SK-N-SH (cell line): ENCODE measurements around the gene PCBD2. TPM values are rescaled to one million over a fixed set of nuclear protein-coding genes. Genes with fewer than 3 reads are reported as not detected.

ENCODE experiments used
- CTCF ChIA-PET: fragments of 300-600, 350-600 bp; formaldehyde crosslinking; extraction: SDS; loops from one replicate; lab custom pipeline; 2021; lab: Yijun Ruan, JAX
- POLR2A ChIA-PET: fragments of 350-600 bp; sonication (Branson Sonifier 250); formaldehyde crosslinking; extraction: SDS; loops from one replicate; lab custom pipeline; 2020; ENCODE audit warnings: antibody characterized with exemption, inconsistent platforms; lab: Yijun Ruan, JAX
- DNase-seq: peaks from one replicate; pipeline ENCODE4 v3.0.0; 2012
- H2AFZ ChIP-seq: fragments of 200-600 bp; sonication (generic); 2 replicates; pipeline ENCODE4 v1.8.1; 2016; ENCODE audit warnings: antibody characterized with exemption, mild to moderate bottlenecking, low read depth
- H3F3A ChIP-seq: fragments of 200-600 bp; sonication (generic); replicated peaks from 2 replicates; pipeline ENCODE3; 2016; ENCODE audit warnings: antibody characterized with exemption, mild to moderate bottlenecking; ENCODE audit not compliant: insufficient read depth
- H3K27ac ChIP-seq, 2 experiments: fragments of 200-500 bp in 1 of 2; fragments of 200-600 bp in 1 of 2; sonication (Bioruptor generic) in 1 of 2; sonication (generic), shearing (Covaris generic) in 1 of 2; 2 replicates each; pipeline versions ENCODE4 v1.5.1 to v1.6.1; 2014 to 2016; ENCODE audit warnings: low read depth in 2 of 2, inconsistent platforms in 1 of 2, low read length in 1 of 2, mild to moderate bottlenecking in 1 of 2, mixed read lengths in 1 of 2
- H3K27me3 ChIP-seq: fragments of 200-600 bp; sonication (generic), shearing (Covaris generic); 2 replicates; pipeline ENCODE4 v1.6.1; 2016; ENCODE audit warnings: mixed run types; ENCODE audit not compliant: insufficient read depth
- H3K36me3 ChIP-seq, 2 experiments: fragments of 200-500 bp in 1 of 2; fragments of 200-600 bp in 1 of 2; sonication (Bioruptor generic) in 1 of 2; sonication (generic) in 1 of 2; replicated peaks in 1 of 2; 2 replicates each; pipeline versions ENCODE3 to v1.5.1; 2014 to 2016; ENCODE audit warnings: low read length in 1 of 2, mild to moderate bottlenecking in 1 of 2; ENCODE audit not compliant: insufficient read depth in 2 of 2, control insufficient read depth in 1 of 2
- H3K4me1 ChIP-seq, 2 experiments: fragments of 200-500 bp in 1 of 2; fragments of 200-600 bp in 1 of 2; sonication (Bioruptor generic) in 1 of 2; sonication (generic), shearing (Covaris generic) in 1 of 2; 2 replicates each; pipeline versions ENCODE4 v1.5.1 to v1.6.1; 2014 to 2016; ENCODE audit warnings: low read depth in 1 of 2, low read length in 1 of 2, mixed run types in 1 of 2; ENCODE audit not compliant: insufficient read depth in 2 of 2, control insufficient read depth in 1 of 2
- H3K4me2 ChIP-seq: fragments of 200-600 bp; sonication (generic), shearing (Covaris generic); 2 replicates; pipeline ENCODE4 v1.6.1; 2017; ENCODE audit warnings: mixed run types
- H3K4me3 ChIP-seq, 2 experiments: fragments of 200-500 bp in 1 of 2; fragments of 200-600 bp in 1 of 2; sonication (Bioruptor generic) in 1 of 2; sonication (generic), shearing (Covaris generic) in 1 of 2; 2 replicates each; pipeline versions ENCODE4 v1.5.1 to v1.8.1; 2014 to 2016; ENCODE audit warnings: low read depth in 2 of 2, inconsistent platforms in 1 of 2, low read length in 1 of 2, mild to moderate bottlenecking in 1 of 2, mixed read lengths in 1 of 2, moderate library complexity in 1 of 2
- H3K79me2 ChIP-seq: fragments of 200-600 bp; sonication (generic); 2 replicates; pipeline ENCODE4 v1.8.1; 2017; ENCODE audit warnings: mild to moderate bottlenecking; ENCODE audit not compliant: insufficient read depth
- H3K9ac ChIP-seq: fragments of 200-600 bp; sonication (generic); 2 replicates; pipeline ENCODE4 v1.6.1; 2017; ENCODE audit warnings: mixed run types
- H3K9me2 ChIP-seq: fragments of 200-600 bp; sonication (generic); 2 replicates; pipeline ENCODE4 v1.6.1; 2017; ENCODE audit warnings: mixed run types
- H3K9me3 ChIP-seq: fragments of 200-600 bp; sonication (generic); 2 replicates; pipeline ENCODE4 v1.6.1; 2017; ENCODE audit warnings: mixed run types, mild to moderate bottlenecking, moderate library complexity
- H4K20me1 ChIP-seq: fragments of 200-600 bp; sonication (generic); 2 replicates; pipeline ENCODE4 v1.6.1; 2017; ENCODE audit warnings: mild to moderate bottlenecking, mixed run types; ENCODE audit not compliant: insufficient read depth
- EZH2phosphoT487 ChIP-seq: fragments of 200-600 bp; sonication (generic); IDR thresholded peaks from 2 replicates; pipeline ENCODE4 v1.6.1; 2017; ENCODE audit warnings: low read depth, mixed run types, mild to moderate bottlenecking, antibody characterized with exemption, moderate library complexity, borderline replicate concordance
- FOSL2 ChIP-seq: IDR thresholded peaks from 2 replicates; pipeline ENCODE4 v1.4.0; 2012; ENCODE audit warnings: low read depth, mild to moderate bottlenecking, moderate library complexity, borderline replicate concordance
- NRF1 ChIP-seq: IDR thresholded peaks from 2 replicates; pipeline ENCODE4 v1.6.1; 2012; ENCODE audit warnings: low read depth, mild to moderate bottlenecking, low read length
- POLR2AphosphoS5 ChIP-seq: IDR thresholded peaks from 2 replicates; pipeline ENCODE4 v1.6.1; 2012; ENCODE audit warnings: low read depth, low read length
- RXRA ChIP-seq: IDR thresholded peaks from 2 replicates; pipeline ENCODE4 v1.4.0; 2012; ENCODE audit warnings: low read depth, mild to moderate bottlenecking, borderline replicate concordance
- SIN3A ChIP-seq: IDR thresholded peaks from 2 replicates; pipeline ENCODE4 v1.6.1; 2012; ENCODE audit warnings: low read depth, mild to moderate bottlenecking, low read length, moderate library complexity, borderline replicate concordance
- USF2 ChIP-seq: fragments of 150-350 bp; IDR thresholded peaks from 2 replicates; pipeline ENCODE4 v1.6.1; 2017; ENCODE audit warnings: antibody characterized with exemption, low read length, low read depth, borderline replicate concordance
- WGBS: methylation state at CpG from one replicate; pipeline ENCODE4 v1.1.6; 2017; ENCODE audit warnings: low lambda C conversion rate; 5-methylcytosine and 5-hydroxymethylcytosine counted together
- polyA plus RNA-seq, 3 experiments: library from polyadenylated mRNA; depleted of rRNA; stranded (reverse); fragments of >200 nt; gene quantifications; 2 replicates each; pipeline ENCODE4 v1.2.3, GENCODE V29; 2012

PCBD2 gene
- polyA plus RNA-seq, 1 of the 3 experiments (the other 2 are of a cell fraction): 5.1 TPM

GRCh38 chr5:134887593-134888159, 17.3 kb upstream of the PCBD2 start:
- no peak overlapping the region for H2AFZ ChIP-seq
- no peak overlapping the region for H3K4me3 ChIP-seq
- no peaks in the 10 kb centered on the region for H4K20me1 ChIP-seq
- H3F3A ChIP-seq: no peaks in the 10 kb centered on the region
- no peak overlapping the region for H3K4me2 ChIP-seq
- H3K36me3 ChIP-seq: peaks cover 8 to 14% of the 10 kb centered on the region in 2 experiments
- 95% methylated on average over 10 of the region's 14 CpGs for WGBS
- CTCF ChIA-PET: no interaction called here
- no peak overlapping the region for H3K27ac ChIP-seq
- no peaks in the 10 kb centered on the region for H3K4me1 ChIP-seq
- no peak for DNase-seq
- TF ChIP-seq RXRA (no peak), NRF1 (no peak)
- no peak overlapping the region for H3K9ac ChIP-seq
- H3K79me2 ChIP-seq: peaks cover 59% of the 10 kb centered on the region
- no peaks in the 10 kb centered on the region for H3K27me3 ChIP-seq
- H3K9me3 ChIP-seq: no peaks in the 10 kb centered on the region
- no peaks in the 10 kb centered on the region for H3K9me2 ChIP-seq
- POLR2A ChIA-PET: interaction anchor here (2.4 kb wide), 1 partner anchor 13 kb away, joined by 7 read pairs; the partner anchor contains the start of gene TXNDC15

DNA sequence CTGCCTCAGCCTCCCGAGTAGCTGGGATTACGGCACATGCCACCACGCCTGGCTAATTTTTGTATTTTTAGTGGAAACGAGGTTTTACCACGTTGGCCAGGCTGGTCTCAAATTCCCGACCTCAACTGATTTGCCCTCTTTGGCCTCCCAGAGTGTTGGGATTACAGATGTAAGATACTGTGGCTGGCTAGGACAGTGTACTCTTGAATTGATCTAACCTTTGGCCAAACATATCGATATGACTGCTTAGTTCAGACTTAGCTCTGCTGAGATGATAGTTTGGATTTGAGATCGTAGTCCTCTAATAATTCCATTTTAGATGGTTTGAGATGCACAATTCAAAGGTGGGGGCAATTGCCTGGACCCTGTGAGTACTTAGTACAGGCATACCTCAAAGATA, 15.6 kb upstream of the PCBD2 start:
- TF ChIP-seq FOSL2 (no peak), POLR2AphosphoS5 (no peak), USF2 (no peak), EZH2phosphoT487 (no peak)
- ChIA-PET CTCF (interaction anchor here (1.2 kb wide), 1 partner anchor 15 kb away, joined by 3 read pairs; the partner anchor contains the start of gene PCBD2), POLR2A (no interaction called here)
- H3K9me3 ChIP-seq: no peaks in the 10 kb centered on the region
- no peaks in the 10 kb centered on the region for H3K27me3 ChIP-seq
- no peaks in the 10 kb centered on the region for H4K20me1 ChIP-seq
- no peaks in the 10 kb centered on the region for H3F3A ChIP-seq
- no peak overlapping the region for H2AFZ ChIP-seq
- H3K36me3 ChIP-seq: peaks cover 8 to 14% of the 10 kb centered on the region in 2 experiments
- DNase-seq: no peak
- 98% methylated on average over 8 of the region's 8 CpGs for WGBS
- no peaks in the 10 kb centered on the region for H3K4me1 ChIP-seq
- H3K4me2 ChIP-seq: no peak overlapping the region
- no peak overlapping the region for H3K9ac ChIP-seq
- H3K79me2 ChIP-seq: peaks cover 48% of the 10 kb centered on the region
- no peaks in the 10 kb centered on the region for H3K9me2 ChIP-seq
- H3K4me3 ChIP-seq: no peak overlapping the region
- H3K27ac ChIP-seq: no peak overlapping the region

DNA sequence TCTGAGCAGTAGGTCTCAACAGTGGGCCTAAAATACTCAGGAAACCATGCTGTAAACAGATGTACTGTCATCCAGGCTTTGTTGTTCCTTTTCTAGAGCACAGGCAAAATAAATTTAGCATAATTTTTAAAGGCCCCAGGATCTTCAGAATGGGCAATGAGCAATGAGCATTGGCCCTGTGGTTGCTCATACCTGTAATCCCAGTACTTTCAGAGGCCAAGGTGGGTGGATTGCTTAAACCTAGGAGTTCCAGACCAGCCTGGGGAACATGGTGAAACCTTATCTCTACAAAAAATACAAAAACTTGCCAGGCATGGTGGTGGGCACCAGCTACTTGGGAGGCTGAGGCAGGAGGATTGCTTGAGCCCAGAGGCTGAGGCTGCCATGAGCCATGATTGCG, 13.5 kb upstream of the PCBD2 start:
- no peak for TF ChIP-seq SIN3A

More for the DNA sequence above, 13.5 kb upstream of the PCBD2 start:
- H3K27ac ChIP-seq: no peak overlapping the region
- H4K20me1 ChIP-seq: no peaks in the 10 kb centered on the region
- CTCF ChIA-PET: interaction anchor here (1.4 kb wide), 1 partner anchor 14 kb away, joined by 9 read pairs; the partner anchor contains the start of gene PCBD2
- peaks cover 28% of the 10 kb centered on the region for H3K79me2 ChIP-seq
- POLR2A ChIA-PET: no interaction called here
- no peak overlapping the region for H3K4me3 ChIP-seq
- H2AFZ ChIP-seq: no peak overlapping the region
- H3K4me1 ChIP-seq: no peaks in the 10 kb centered on the region
- H3K9me2 ChIP-seq: no peaks in the 10 kb centered on the region
- H3K9ac ChIP-seq: no peak overlapping the region
- H3F3A ChIP-seq: no peaks in the 10 kb centered on the region
- no peaks in the 10 kb centered on the region for H3K27me3 ChIP-seq
- no peaks in the 10 kb centered on the region for H3K9me3 ChIP-seq
- DNase-seq: no peak
- H3K4me2 ChIP-seq: no peak overlapping the region
- peaks cover 11 to 19% of the 10 kb centered on the region in 2 experiments for H3K36me3 ChIP-seq
- 100% methylated on average over 1 of the region's 1 CpG for WGBS
